ENCODE data around the gene CLSTN2.
A peak's percentile ranks its signal among the peaks of the same experiment; 100 is the strongest.

Gene CLSTN2

GRCh38 chr3:140092848-140093536 lies 158.0 kb downstream of the CLSTN2 start:
- no peak overlapping the region for H3K4me3 ChIP-seq (replicated peaks; ENCODE audit: low read depth, low read length)
- TF ChIP-seq CTCF (IDR thresholded peaks at IDR 0.05; ENCODE audit: low read depth, low read length, missing control alignments) = no peak
- no peak for DNase-seq (ENCODE audit: extremely low read depth, low read depth)

DNA sequence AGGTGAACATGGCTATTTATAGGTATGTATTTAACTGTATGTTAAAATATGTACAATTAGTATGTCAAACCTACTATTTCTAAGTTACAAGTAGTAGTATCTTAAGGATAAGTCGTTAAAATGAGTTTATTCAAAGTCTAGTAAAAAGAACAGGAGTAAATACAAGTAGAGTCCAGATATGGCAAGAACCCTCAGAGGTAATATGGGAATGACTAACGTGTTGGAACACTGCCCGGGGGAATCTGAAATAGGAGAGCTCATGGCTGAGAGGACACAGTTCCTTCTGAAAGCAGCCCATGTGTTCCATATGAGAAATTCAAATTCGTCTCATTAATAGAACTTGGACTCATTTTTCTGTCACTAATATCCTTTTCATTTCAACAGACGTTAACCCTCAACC lies 158.8 kb downstream of the CLSTN2 start:
- no peak overlapping the region for H3K4me3 ChIP-seq (replicated peaks; ENCODE audit: low read depth, low read length)
- DNase-seq (ENCODE audit: extremely low read depth, low read depth) = peak; percentile 70
- no peak for TF ChIP-seq CTCF (IDR thresholded peaks at IDR 0.05; ENCODE audit: low read depth, low read length, missing control alignments)

- DNase-seq (ENCODE audit: extremely low read depth, low read depth) = no peak
- TF ChIP-seq CTCF (IDR thresholded peaks at IDR 0.05; ENCODE audit: low read depth, low read length, missing control alignments) = no peak
- no peak overlapping the region for H3K4me3 ChIP-seq (replicated peaks; ENCODE audit: low read depth, low read length)
Measured at GRCh38 chr3:140094487-140094886, 159.5 kb downstream of the CLSTN2 start.

DNA sequence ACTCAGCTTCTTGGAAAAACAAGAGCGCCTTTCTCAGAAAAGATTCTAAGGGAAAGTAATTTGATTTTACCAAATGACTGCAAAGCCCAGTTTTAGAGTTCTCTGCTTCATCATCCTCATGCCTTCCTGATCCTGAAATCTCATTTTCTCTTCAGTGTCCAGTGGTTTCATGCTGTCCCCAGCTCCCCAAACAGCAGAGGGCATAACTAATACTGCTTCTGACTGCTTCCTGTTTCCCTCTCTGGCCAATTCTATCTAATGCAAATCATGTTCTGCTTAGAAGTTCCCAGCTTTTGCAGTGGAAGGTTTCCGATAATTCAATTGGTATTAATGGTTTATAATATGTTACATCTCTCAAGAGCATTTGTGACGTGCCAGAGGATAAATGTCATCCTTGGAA lies 161.1 kb downstream of the CLSTN2 start:
- no peak overlapping the region for H3K4me3 ChIP-seq (replicated peaks; ENCODE audit: low read depth, low read length)
- TF ChIP-seq CTCF (IDR thresholded peaks at IDR 0.05; ENCODE audit: low read depth, low read length, missing control alignments) = no peak
- no peak for DNase-seq (ENCODE audit: extremely low read depth, low read depth)

GRCh38 chr3:140097874-140098635 lies 163.1 kb downstream of the CLSTN2 start:
- no peak for DNase-seq (ENCODE audit: extremely low read depth, low read depth)
- H3K4me3 ChIP-seq (replicated peaks; ENCODE audit: low read depth, low read length) = no peak overlapping the region
- no peak for TF ChIP-seq CTCF (IDR thresholded peaks at IDR 0.05; ENCODE audit: low read depth, low read length, missing control alignments)

DNA sequence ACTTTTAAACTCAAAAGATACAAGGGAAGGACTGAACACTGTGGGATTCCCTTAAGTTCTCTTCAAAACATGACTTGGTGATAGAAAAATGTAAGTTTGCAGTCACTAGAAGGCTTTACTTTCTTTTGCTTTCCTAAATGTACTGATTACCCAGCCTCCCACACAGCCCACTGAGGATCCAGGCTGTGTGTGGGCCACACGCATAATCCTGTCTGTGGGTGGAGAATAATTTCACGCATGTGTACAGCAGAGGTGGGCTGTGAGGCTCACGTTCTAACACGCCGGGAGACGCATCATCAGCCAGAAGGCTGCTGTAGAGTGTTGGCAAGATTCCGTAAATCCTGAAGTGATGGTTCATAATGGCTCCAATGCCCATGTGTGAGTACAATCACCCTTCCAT lies 165.5 kb downstream of the CLSTN2 start:
- no peak for TF ChIP-seq CTCF (IDR thresholded peaks at IDR 0.05; ENCODE audit: low read depth, low read length, missing control alignments)
- no peak overlapping the region for H3K4me3 ChIP-seq (replicated peaks; ENCODE audit: low read depth, low read length)
- no peak for DNase-seq (ENCODE audit: extremely low read depth, low read depth)

Measured in HFF-Myc (cell line).